Endothelial cell of umbilical vein (primary cell): ENCODE data around the gene MED12L.

Experiments used
- EZH2 ChIP-seq: IDR thresholded peaks from 2 replicates; pipeline ENCODE4 v1.6.1; 2012; ENCODE audit warnings: borderline replicate concordance, low read depth, mild to moderate bottlenecking, moderate library complexity, low read length, inconsistent platforms; ENCODE audit not compliant: severe bottlenecking
- FOS ChIP-seq: IDR thresholded peaks from 2 replicates; pipeline ENCODE4 v1.6.1; 2011; ENCODE audit warnings: mild to moderate bottlenecking, low read length, moderate library complexity, borderline replicate concordance; ENCODE audit not compliant: insufficient read depth
- JUN ChIP-seq: IDR thresholded peaks from 2 replicates; pipeline ENCODE4 v1.6.1; 2011; ENCODE audit warnings: borderline replicate concordance, low read depth; ENCODE audit not compliant: insufficient read length, insufficient read depth
- MAX ChIP-seq: IDR thresholded peaks from 2 replicates; pipeline ENCODE4 v1.6.1; 2011; ENCODE audit not compliant: insufficient read depth, insufficient read length
- MYC ChIP-seq: IDR thresholded peaks from one replicate; pipeline ENCODE4 v1.6.1; 2011; ENCODE audit warnings: mild to moderate bottlenecking, low read depth, low read length
- POLR2A ChIP-seq: IDR thresholded peaks from 2 replicates; pipeline ENCODE4 v1.6.1; 2012; ENCODE audit warnings: low read depth, mild to moderate bottlenecking, control low read depth, low read length
- POLR2AphosphoS5 ChIP-seq: IDR thresholded peaks from 2 replicates; pipeline ENCODE4 v1.6.1; 2012; ENCODE audit warnings: low read depth, mild to moderate bottlenecking, control low read depth, low read length, moderate library complexity; ENCODE audit not compliant: insufficient read depth
- TF ChIP-seq, protein P1 (sequence below), 2 donors: IDR thresholded peaks; 1 replicate in 1 of 2; 2 replicates in 1 of 2; pipeline ENCODE4 v1.5.1; 2011; ENCODE audit warnings: low read length in 2 of 2, mild to moderate bottlenecking in 2 of 2, moderate library complexity in 2 of 2, control low read depth in 1 of 2, inconsistent platforms in 1 of 2, low read depth in 1 of 2; ENCODE audit not compliant: insufficient read depth in 1 of 2; ENCODE audit errors: extremely low read depth in 1 of 2

DNA sequence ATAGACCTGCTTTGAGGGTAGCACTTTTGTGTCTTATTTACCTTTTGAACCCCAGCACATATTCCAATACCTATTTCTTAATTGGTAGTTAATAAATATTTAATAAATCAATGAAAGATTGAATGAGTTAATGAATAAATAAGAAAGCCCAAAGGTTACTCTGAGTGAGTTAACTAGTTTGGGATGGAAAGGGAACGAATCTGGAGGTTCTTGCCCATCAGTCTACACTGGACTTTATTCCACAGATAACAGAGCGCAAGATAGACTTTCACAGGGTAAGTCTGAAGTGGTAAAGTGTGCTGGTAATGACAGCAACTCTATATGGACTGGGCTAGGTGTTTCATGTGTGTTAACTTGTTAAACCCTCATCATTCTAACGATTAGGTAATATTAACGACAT is 33.1 kb upstream of the MED12L start:
- no peak for TF ChIP-seq JUN
- TF ChIP-seq, protein P1, sequence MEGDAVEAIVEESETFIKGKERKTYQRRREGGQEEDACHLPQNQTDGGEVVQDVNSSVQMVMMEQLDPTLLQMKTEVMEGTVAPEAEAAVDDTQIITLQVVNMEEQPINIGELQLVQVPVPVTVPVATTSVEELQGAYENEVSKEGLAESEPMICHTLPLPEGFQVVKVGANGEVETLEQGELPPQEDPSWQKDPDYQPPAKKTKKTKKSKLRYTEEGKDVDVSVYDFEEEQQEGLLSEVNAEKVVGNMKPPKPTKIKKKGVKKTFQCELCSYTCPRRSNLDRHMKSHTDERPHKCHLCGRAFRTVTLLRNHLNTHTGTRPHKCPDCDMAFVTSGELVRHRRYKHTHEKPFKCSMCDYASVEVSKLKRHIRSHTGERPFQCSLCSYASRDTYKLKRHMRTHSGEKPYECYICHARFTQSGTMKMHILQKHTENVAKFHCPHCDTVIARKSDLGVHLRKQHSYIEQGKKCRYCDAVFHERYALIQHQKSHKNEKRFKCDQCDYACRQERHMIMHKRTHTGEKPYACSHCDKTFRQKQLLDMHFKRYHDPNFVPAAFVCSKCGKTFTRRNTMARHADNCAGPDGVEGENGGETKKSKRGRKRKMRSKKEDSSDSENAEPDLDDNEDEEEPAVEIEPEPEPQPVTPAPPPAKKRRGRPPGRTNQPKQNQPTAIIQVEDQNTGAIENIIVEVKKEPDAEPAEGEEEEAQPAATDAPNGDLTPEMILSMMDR (IDR thresholded peaks at IDR 0.05; ENCODE audit: extremely low read depth in 1 of 2, insufficient read depth in 1 of 2, low read depth in 1 of 2, low read length in 2 of 2) = no peak
- no peak for TF ChIP-seq POLR2AphosphoS5
- TF ChIP-seq EZH2 = no peak
- no peak for TF ChIP-seq POLR2A
- TF ChIP-seq MAX = no peak
- TF ChIP-seq MYC = no peak
- no peak for TF ChIP-seq FOS
